ENCODE data around the gene NKTR. TPM values are rescaled to one million over a fixed set of nuclear protein-coding genes. Genes with fewer than 3 reads are reported as not detected.

Gene NKTR
- total and polyA plus RNA-seq, 5 donors from 2014 or later: 9.7 to 291 (median 11.2) TPM

- H3K9me3 Mint-ChIP-seq: no peaks in the 10 kb centered on the region
These were observed 12.4 kb downstream of the NKTR start for GRCh38 chr3:42612928-42613327.

GRCh38 chr3:42613462-42613861 lies 13.0 kb downstream of the NKTR start:
- DNase-seq (peak in 2 of 3 donors; percentile 13 to 40), ATAC-seq (ENCODE audit: low read depth in 2 of 2) (peak in 1 of 2 donors; percentile 40)
- Histone ChIP-seq H3K27me3 (ENCODE audit: control insufficient read depth, insufficient read depth, low read length) (no peaks in the 10 kb centered on the region), H3K4me3 (ENCODE audit: low read depth, low read length) (no peak overlapping the region), H3K4me1 (ENCODE audit: control insufficient read depth, insufficient read depth, low read length, poor library complexity, severe bottlenecking) (peaks cover 27% of the 10 kb centered on the region), H3K36me3 (ENCODE audit: control insufficient read depth, insufficient read depth, low read length) (peaks cover 14% of the 10 kb centered on the region), H3K27ac (ENCODE audit: insufficient read depth, low read length, poor library complexity, severe bottlenecking) (no peak overlapping the region), H3K9me3 (ENCODE audit: control insufficient read depth in 2 of 2, low read length in 2 of 2) (no peaks in the 10 kb centered on the region)
- Mint-ChIP-seq H3K27me3 (no peaks in the 10 kb centered on the region), H3K9me3 (no peaks in the 10 kb centered on the region), H3K36me3 (peaks cover 18% of the 10 kb centered on the region), H3K4me1 (peaks cover 48 to 76% (median 63%) of the 10 kb centered on the region in 4 donors), H3K27ac (peak overlapping the region; percentile 13 to 58 (median 13)), H3K4me3 (peak overlapping the region; percentile 0 to 63 (median 10))

More at GRCh38 chr3:42612928-42613327, 12.4 kb downstream of the NKTR start:
- H3K27me3 Mint-ChIP-seq: no peaks in the 10 kb centered on the region
- no peak for ATAC-seq (ENCODE audit: low read depth in 2 of 2)
- peaks cover 48 to 77% (median 66%) of the 10 kb centered on the region in 4 donors for H3K4me1 Mint-ChIP-seq
- no peaks in the 10 kb centered on the region for H3K27me3 ChIP-seq (ENCODE audit: control insufficient read depth, insufficient read depth, low read length)
- peaks cover 15% of the 10 kb centered on the region for H3K36me3 ChIP-seq (ENCODE audit: control insufficient read depth, insufficient read depth, low read length)
- H3K4me1 ChIP-seq (ENCODE audit: control insufficient read depth, insufficient read depth, low read length, poor library complexity, severe bottlenecking): peaks cover 27% of the 10 kb centered on the region
- peak overlapping the region in 1 of 4 donors; percentile 3 for H3K4me3 Mint-ChIP-seq
- H3K36me3 Mint-ChIP-seq: peaks cover 19% of the 10 kb centered on the region
- H3K27ac Mint-ChIP-seq: peak overlapping the region in 2 of 3 donors; percentile 53 to 58
- H3K27ac ChIP-seq (ENCODE audit: insufficient read depth, low read length, poor library complexity, severe bottlenecking): peak overlapping the region; percentile 86
- H3K9me3 ChIP-seq (ENCODE audit: control insufficient read depth in 2 of 2, low read length in 2 of 2): no peaks in the 10 kb centered on the region
- no peak overlapping the region for H3K4me3 ChIP-seq (ENCODE audit: low read depth, low read length)
- no peak for DNase-seq

- Mint-ChIP-seq H3K4me1 (peaks cover 11 to 16% (median 14%) of the 10 kb centered on the region in 4 donors), H3K27ac (peak overlapping the region in 1 of 3 donors; percentile 55), H3K4me3 (no peak overlapping the region), H3K27me3 (no peaks in the 10 kb centered on the region), H3K9me3 (peaks cover 0 to 2% (median 0%) of the 10 kb centered on the region in 7 donors), H3K36me3 (peaks cover 45% of the 10 kb centered on the region)
- DNase-seq (no peak), ATAC-seq (ENCODE audit: low read depth in 2 of 2) (no peak)
- Histone ChIP-seq H3K4me1 (ENCODE audit: control insufficient read depth, insufficient read depth, low read length, poor library complexity, severe bottlenecking) (no peaks in the 10 kb centered on the region), H3K36me3 (ENCODE audit: control insufficient read depth, insufficient read depth, low read length) (peaks cover 82% of the 10 kb centered on the region), H3K27me3 (ENCODE audit: control insufficient read depth, insufficient read depth, low read length) (no peaks in the 10 kb centered on the region), H3K27ac (ENCODE audit: insufficient read depth, low read length, poor library complexity, severe bottlenecking) (no peak overlapping the region), H3K9me3 (ENCODE audit: control insufficient read depth in 2 of 2, low read length in 2 of 2) (no peaks in the 10 kb centered on the region), H3K4me3 (ENCODE audit: low read depth, low read length) (no peak overlapping the region)
These were observed 31.1 kb downstream of the NKTR start for GRCh38 chr3:42631620-42632019.

GRCh38 chr3:42632146-42632545 lies 31.7 kb downstream of the NKTR start:
- Mint-ChIP-seq H3K27ac (no peak overlapping the region), H3K36me3 (peaks cover 44% of the 10 kb centered on the region), H3K9me3 (peaks cover 0 to 2% (median 0%) of the 10 kb centered on the region in 7 donors), H3K27me3 (no peaks in the 10 kb centered on the region), H3K4me3 (no peak overlapping the region), H3K4me1 (peaks cover 10 to 16% (median 13%) of the 10 kb centered on the region in 4 donors)
- ATAC-seq (ENCODE audit: low read depth in 2 of 2) (no peak), DNase-seq (no peak)
- no peaks in the 10 kb centered on the region for H3K9me3 ChIP-seq (ENCODE audit: control insufficient read depth in 2 of 2, low read length in 2 of 2)
- peaks cover under 1% of the 10 kb centered on the region for H3K4me1 ChIP-seq (ENCODE audit: control insufficient read depth, insufficient read depth, low read length, poor library complexity, severe bottlenecking)
- no peaks in the 10 kb centered on the region for H3K27me3 ChIP-seq (ENCODE audit: control insufficient read depth, insufficient read depth, low read length)
- no peak overlapping the region for H3K27ac ChIP-seq (ENCODE audit: insufficient read depth, low read length, poor library complexity, severe bottlenecking)
- peaks cover 85% of the 10 kb centered on the region for H3K36me3 ChIP-seq (ENCODE audit: control insufficient read depth, insufficient read depth, low read length)
- H3K4me3 ChIP-seq (ENCODE audit: low read depth, low read length): no peak overlapping the region

GRCh38 chr3:42633544-42633943 lies 33.1 kb downstream of the NKTR start:
- peaks cover 83% of the 10 kb centered on the region for H3K36me3 ChIP-seq (ENCODE audit: control insufficient read depth, insufficient read depth, low read length)
- ATAC-seq (ENCODE audit: low read depth in 2 of 2) (no peak), DNase-seq (no peak)
- H3K4me3 ChIP-seq (ENCODE audit: low read depth, low read length): no peak overlapping the region
- H3K27me3 ChIP-seq (ENCODE audit: control insufficient read depth, insufficient read depth, low read length): no peaks in the 10 kb centered on the region
- H3K9me3 ChIP-seq (ENCODE audit: control insufficient read depth in 2 of 2, low read length in 2 of 2): no peaks in the 10 kb centered on the region
- Mint-ChIP-seq H3K9me3 (peaks cover 0 to 2% (median 0%) of the 10 kb centered on the region in 7 donors), H3K36me3 (peaks cover 40% of the 10 kb centered on the region), H3K4me1 (peaks cover 5 to 16% (median 9%) of the 10 kb centered on the region in 4 donors), H3K4me3 (no peak overlapping the region), H3K27me3 (no peaks in the 10 kb centered on the region), H3K27ac (peak overlapping the region in 2 of 3 donors; percentile 28 to 39)
- H3K27ac ChIP-seq (ENCODE audit: insufficient read depth, low read length, poor library complexity, severe bottlenecking): no peak overlapping the region
- peaks cover 15% of the 10 kb centered on the region for H3K4me1 ChIP-seq (ENCODE audit: control insufficient read depth, insufficient read depth, low read length, poor library complexity, severe bottlenecking)

- ATAC-seq (ENCODE audit: low read depth in 2 of 2): peak; percentile 41 to 52
- DNase-seq: peak in 2 of 3 donors; percentile 25 to 60
- H3K4me3 ChIP-seq (ENCODE audit: low read depth, low read length): no peak overlapping the region
- H3K4me3 Mint-ChIP-seq: peak overlapping the region in 1 of 4 donors; percentile 10
- peaks cover 0 to 2% (median 0%) of the 10 kb centered on the region in 7 donors for H3K9me3 Mint-ChIP-seq
- H3K36me3 ChIP-seq (ENCODE audit: control insufficient read depth, insufficient read depth, low read length): peaks cover 79% of the 10 kb centered on the region
- H3K4me1 Mint-ChIP-seq: peaks cover 3 to 11% (median 7%) of the 10 kb centered on the region in 4 donors
- H3K9me3 ChIP-seq (ENCODE audit: control insufficient read depth in 2 of 2, low read length in 2 of 2): no peaks in the 10 kb centered on the region
- no peaks in the 10 kb centered on the region for H3K27me3 ChIP-seq (ENCODE audit: control insufficient read depth, insufficient read depth, low read length)
- H3K27ac Mint-ChIP-seq: peak overlapping the region; percentile 40 to 51 (median 42)
- H3K36me3 Mint-ChIP-seq: peaks cover 35% of the 10 kb centered on the region
- H3K27ac ChIP-seq (ENCODE audit: insufficient read depth, low read length, poor library complexity, severe bottlenecking): peak overlapping the region; percentile 52
- no peaks in the 10 kb centered on the region for H3K27me3 Mint-ChIP-seq
- peaks cover 28% of the 10 kb centered on the region for H3K4me1 ChIP-seq (ENCODE audit: control insufficient read depth, insufficient read depth, low read length, poor library complexity, severe bottlenecking)
These were observed 34.6 kb downstream of the NKTR start for GRCh38 chr3:42635111-42635510.

- Mint-ChIP-seq H3K27ac (no peak overlapping the region), H3K9me3 (no peaks in the 10 kb centered on the region), H3K4me1 (peaks cover 0 to 15% (median 8%) of the 10 kb centered on the region in 4 donors), H3K36me3 (peaks cover 28% of the 10 kb centered on the region), H3K27me3 (no peaks in the 10 kb centered on the region), H3K4me3 (no peak overlapping the region)
- Histone ChIP-seq H3K9me3 (ENCODE audit: control insufficient read depth in 2 of 2, low read length in 2 of 2) (no peaks in the 10 kb centered on the region), H3K4me3 (ENCODE audit: low read depth, low read length) (no peak overlapping the region), H3K36me3 (ENCODE audit: control insufficient read depth, insufficient read depth, low read length) (peaks cover 76% of the 10 kb centered on the region), H3K4me1 (ENCODE audit: control insufficient read depth, insufficient read depth, low read length, poor library complexity, severe bottlenecking) (peaks cover 32% of the 10 kb centered on the region), H3K27me3 (ENCODE audit: control insufficient read depth, insufficient read depth, low read length) (no peaks in the 10 kb centered on the region), H3K27ac (ENCODE audit: insufficient read depth, low read length, poor library complexity, severe bottlenecking) (peak overlapping the region; percentile 81)
- ATAC-seq (ENCODE audit: low read depth in 2 of 2) (no peak), DNase-seq (no peak)
These were observed 36.5 kb downstream of the NKTR start for GRCh38 chr3:42637001-42637400.

GRCh38 chr3:42638339-42638842 lies 37.9 kb downstream of the NKTR start:
- Mint-ChIP-seq H3K36me3 (peaks cover 33% of the 10 kb centered on the region), H3K27ac (no peak overlapping the region), H3K4me1 (peaks cover 0 to 18% (median 8%) of the 10 kb centered on the region in 4 donors), H3K4me3 (no peak overlapping the region), H3K9me3 (no peaks in the 10 kb centered on the region), H3K27me3 (no peaks in the 10 kb centered on the region)
- ATAC-seq (ENCODE audit: low read depth in 2 of 2): peak; percentile 75 to 79
- Histone ChIP-seq H3K27ac (ENCODE audit: insufficient read depth, low read length, poor library complexity, severe bottlenecking) (peak overlapping the region; percentile 81), H3K4me3 (ENCODE audit: low read depth, low read length) (peak overlapping the region; percentile 73), H3K9me3 (ENCODE audit: control insufficient read depth in 2 of 2, low read length in 2 of 2) (no peaks in the 10 kb centered on the region), H3K4me1 (ENCODE audit: control insufficient read depth, insufficient read depth, low read length, poor library complexity, severe bottlenecking) (peaks cover 32% of the 10 kb centered on the region), H3K27me3 (ENCODE audit: control insufficient read depth, insufficient read depth, low read length) (no peaks in the 10 kb centered on the region), H3K36me3 (ENCODE audit: control insufficient read depth, insufficient read depth, low read length) (peaks cover 76% of the 10 kb centered on the region)
- DNase-seq: peak in 2 of 3 donors; percentile 61 to 85

Data from CD4-positive, CD25-positive, alpha-beta regulatory T cell (primary cell).